GM19463 (cell line): ENCODE results near the gene RABL3.
"Not testable (repeated sequence)": the region's sequence is repeated elsewhere in the genome, so short reads cannot be mapped to it uniquely, and the experiment has no call there.

Experiments used
- ATAC-seq: cut with Tn5 transposase; IDR thresholded peaks from one replicate; pipeline ENCODE4 v1.9.1; 2021; ENCODE audit warnings: mild to moderate bottlenecking, moderate library complexity; ENCODE audit not compliant: unreplicated experiment

The RABL3 gene

DNA sequence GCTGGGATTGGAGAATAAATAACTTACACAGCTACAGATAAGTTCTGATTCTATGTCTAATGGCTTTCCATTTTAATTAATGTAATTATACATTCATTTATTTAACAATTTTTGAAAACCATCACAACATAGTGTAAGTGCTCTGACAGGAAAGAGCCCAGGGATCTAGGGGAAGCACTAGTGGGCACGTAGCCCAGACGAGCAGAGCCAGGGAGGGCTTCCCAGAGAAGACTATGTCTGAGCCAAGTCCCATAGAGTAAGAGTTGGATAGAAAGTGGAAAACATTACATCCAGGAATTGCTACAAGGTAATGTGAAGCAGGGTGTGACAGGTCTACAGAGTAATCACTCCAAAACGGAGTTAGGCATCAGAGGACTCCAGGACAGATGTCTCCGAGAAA lies 57.4 kb downstream of the RABL3 start:
- ATAC-seq: no peak

GRCh38 chr3:120683671-120684301 lies 58.5 kb downstream of the RABL3 start:
- ATAC-seq: no peak

DNA sequence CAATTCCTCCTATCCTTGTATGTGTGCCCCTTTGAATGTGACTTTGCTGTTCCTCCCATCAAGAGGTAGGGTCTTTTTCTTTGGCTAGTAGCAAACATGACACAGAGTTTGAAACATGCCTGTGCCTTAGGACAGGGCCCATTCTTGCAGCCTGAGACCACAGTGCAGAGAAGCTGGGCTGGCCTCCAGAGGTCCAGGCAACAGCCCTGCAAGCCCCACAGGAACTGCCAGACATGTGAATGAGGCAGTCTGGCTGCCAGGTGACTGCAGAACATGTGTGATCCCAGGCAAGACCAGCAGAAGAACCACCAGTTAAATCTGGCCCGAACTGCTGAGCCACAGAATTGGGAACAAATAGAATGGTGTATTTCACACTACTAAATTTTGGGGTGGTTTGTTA lies 59.1 kb downstream of the RABL3 start:
- no peak for ATAC-seq

GRCh38 chr3:120682095-120682681 lies 60.1 kb downstream of the RABL3 start, which contains the start of gene HGD:
TSS of gene HGD (minus strand) at chr3:120682239. CDS start at chr3:120682111, 128 bp downstream.
- ATAC-seq: no peak

DNA sequence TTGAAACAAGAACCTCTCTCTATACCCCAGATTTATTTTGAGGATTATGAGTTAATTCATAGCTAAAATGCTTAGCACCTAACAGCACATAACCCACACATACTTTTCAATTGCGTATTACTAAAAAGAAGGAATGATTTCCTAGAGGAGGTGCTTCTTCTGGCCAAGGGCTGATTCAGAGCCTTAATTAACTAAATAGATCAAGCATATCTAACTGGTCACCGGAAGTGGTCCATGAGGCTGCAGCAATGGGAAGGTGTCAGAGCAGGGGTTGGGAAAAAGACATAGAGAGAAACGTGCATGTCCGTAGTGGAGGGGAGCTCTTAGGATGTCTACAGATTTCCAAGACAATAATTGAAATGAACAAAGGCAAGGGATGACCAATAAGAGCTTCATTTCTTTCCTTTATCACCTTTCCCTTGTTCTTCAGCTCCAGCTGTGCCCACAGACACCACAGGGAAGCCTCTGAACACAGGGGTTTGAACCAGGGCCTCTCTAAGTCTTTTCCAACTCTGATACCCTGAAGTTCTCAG lies 60.7 kb downstream of the RABL3 start:
- no peak for ATAC-seq

DNA sequence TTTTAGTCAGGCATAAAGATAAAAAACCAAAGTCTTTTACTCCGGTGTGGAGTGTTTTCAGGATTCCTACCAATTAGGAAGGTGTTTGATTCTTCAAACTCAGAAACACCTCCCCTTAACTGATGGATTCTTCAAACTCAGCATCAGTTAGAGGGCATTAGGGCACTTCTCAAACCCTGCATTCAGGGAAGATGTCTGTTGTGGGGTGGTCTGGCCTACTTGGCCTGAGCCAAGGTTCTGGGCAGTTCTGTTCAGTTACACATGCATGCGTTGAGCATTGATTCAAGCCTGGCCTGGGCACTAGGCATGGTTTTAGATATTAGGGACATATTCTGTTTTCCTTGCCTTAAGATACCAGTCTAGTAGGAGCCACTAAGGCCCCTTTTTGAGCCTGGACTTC lies 61.3 kb downstream of the RABL3 start:
- no peak for ATAC-seq

GRCh38 chr3:120680193-120680894 lies 62.0 kb downstream of the RABL3 start:
- ATAC-seq: no peak

GRCh38 chr3:120678984-120679383 lies 63.3 kb downstream of the RABL3 start:
- peak; percentile 40 for ATAC-seq

DNA sequence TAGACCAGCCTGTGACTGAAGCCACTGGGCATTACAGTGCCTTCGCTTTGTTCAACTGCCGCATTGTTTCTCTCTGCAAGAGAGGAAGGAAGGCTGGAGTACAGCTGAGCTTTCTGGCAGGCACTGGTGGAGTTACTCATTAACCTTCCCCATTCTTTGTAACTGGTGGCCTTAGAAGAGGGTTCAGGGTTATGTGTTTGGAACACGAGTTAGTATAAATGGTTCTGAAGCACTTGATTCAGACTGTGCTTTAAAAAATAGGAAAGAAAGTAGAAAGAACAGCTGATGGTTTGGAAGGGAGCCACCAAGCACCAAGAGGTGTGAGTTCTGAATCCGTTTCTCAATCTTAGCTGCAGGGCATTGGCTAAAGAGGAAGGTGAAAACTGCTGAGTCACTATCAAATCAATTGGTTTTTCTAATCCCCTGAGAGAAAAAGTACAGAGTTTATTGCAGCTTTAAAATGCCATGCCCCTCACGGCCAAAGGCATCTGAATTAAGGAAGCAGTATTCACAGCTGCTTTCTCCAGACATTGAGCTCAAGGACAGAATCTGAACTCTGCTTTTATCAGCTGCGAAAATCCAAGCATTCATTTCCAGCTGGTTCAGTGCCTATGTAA lies 63.9 kb downstream of the RABL3 start:
- ATAC-seq: peak; percentile 92

- ATAC-seq: not testable (repeated sequence)
Observed at GRCh38 chr3:120677193-120677592, 65.1 kb downstream of the RABL3 start.

- ATAC-seq: no peak
Observed at GRCh38 chr3:120673116-120673515, 69.2 kb downstream of the RABL3 start.

DNA sequence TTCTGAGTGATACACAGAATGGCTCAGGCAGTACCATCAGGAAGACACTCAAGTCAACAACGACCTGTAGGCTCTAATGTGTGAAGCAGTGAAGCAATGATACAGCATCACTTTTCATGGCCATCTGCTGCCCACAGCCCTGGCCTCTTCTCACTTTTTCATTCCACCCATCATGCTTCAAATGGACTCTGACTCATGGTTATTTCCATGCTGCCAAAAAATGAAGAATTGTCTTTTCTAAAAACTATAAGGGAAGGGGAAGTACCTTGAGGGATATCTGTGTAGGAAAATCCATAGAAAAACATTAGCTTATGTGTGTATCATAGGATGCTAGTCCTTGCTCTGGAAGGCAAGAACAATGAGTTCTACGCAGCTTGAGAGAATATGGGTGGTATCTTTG lies 71.7 kb downstream of the RABL3 start:
- ATAC-seq: no peak

GRCh38 chr3:120664926-120665325 lies 77.4 kb downstream of the RABL3 start:
- ATAC-seq: no peak

GRCh38 chr3:120661945-120662344 lies 80.4 kb downstream of the RABL3 start:
- ATAC-seq: no peak

- ATAC-seq: no peak
Observed at GRCh38 chr3:120661106-120661905, 81.0 kb downstream of the RABL3 start.

- no peak for ATAC-seq
Observed at GRCh38 chr3:120659834-120660233, 82.5 kb downstream of the RABL3 start.

DNA sequence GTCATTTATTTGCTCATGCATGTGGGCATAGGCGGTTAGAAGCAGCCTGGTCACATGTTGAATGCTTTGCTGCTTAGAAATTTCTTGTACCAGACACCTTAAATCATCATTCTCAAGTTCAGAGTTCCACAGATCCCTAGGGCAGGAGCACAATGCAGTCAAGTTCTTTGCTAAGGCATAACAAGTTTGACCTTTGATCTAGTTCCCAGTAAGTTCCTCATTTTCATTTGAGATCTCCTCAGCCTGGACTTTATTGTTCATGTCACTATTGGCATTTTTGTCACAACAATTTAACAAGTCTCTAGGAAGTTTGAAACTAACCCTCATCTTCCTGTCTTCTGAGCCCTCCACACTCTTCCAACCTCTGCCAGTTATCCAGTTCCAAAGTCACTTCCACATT lies 83.0 kb downstream of the RABL3 start:
- no peak for ATAC-seq

- ATAC-seq: no peak
Observed at GRCh38 chr3:120652896-120653545, 89.3 kb downstream of the RABL3 start.

GRCh38 chr3:120652281-120652680 lies 90.0 kb downstream of the RABL3 start:
- ATAC-seq: no peak

- ATAC-seq: no peak
Observed at GRCh38 chr3:120650311-120650710, 92.0 kb downstream of the RABL3 start.
